Liver (tissue), 9 donors: ENCODE results near the gene TANGO2. TPM values are rescaled to one million over a fixed set of nuclear protein-coding genes. Genes with fewer than 3 reads are reported as not detected.
A peak's percentile ranks its signal among the peaks of the same experiment; 100 is the strongest.

Experiments
- DNase-seq: peaks from one replicate; pipeline ENCODE4 v3.0.0-alpha.2; 2017; ENCODE audit warnings: low spot score
- H3K27ac ChIP-seq, 2 donors: one replicate each; pipeline ENCODE4 v1.7.0; 2013; ENCODE audit warnings: inconsistent platforms in 2 of 2, low read length in 2 of 2, control low read depth in 1 of 2, low read depth in 1 of 2, mild to moderate bottlenecking in 1 of 2
- H3K27me3 ChIP-seq, 4 donors: one replicate each; pipeline versions ENCODE4 v1.6.1 to v1.7.0; 2013; ENCODE audit warnings: low read length in 3 of 4, inconsistent platforms in 1 of 4, mild to moderate bottlenecking in 1 of 4, moderate library complexity in 1 of 4; ENCODE audit not compliant: control insufficient read depth in 4 of 4, insufficient read depth in 4 of 4
- H3K36me3 ChIP-seq, 4 donors: one replicate each; pipeline versions ENCODE4 v1.6.1 to v1.7.0; 2013; ENCODE audit warnings: low read length in 3 of 4, mild to moderate bottlenecking in 3 of 4, low read depth in 1 of 4, moderate library complexity in 1 of 4; ENCODE audit not compliant: control insufficient read depth in 4 of 4, insufficient read depth in 3 of 4
- H3K4me1 ChIP-seq, 4 donors: one replicate each; pipeline versions ENCODE4 v1.6.1 to v1.7.0; 2013; ENCODE audit warnings: low read length in 3 of 4, mild to moderate bottlenecking in 3 of 4, moderate library complexity in 1 of 4; ENCODE audit not compliant: control insufficient read depth in 4 of 4, insufficient read depth in 4 of 4
- H3K4me3 ChIP-seq, 3 donors: one replicate each; pipeline versions ENCODE4 v1.6.1 to v1.7.0; 2013; ENCODE audit warnings: low read length in 3 of 3, control low read depth in 1 of 3, low read depth in 1 of 3, mild to moderate bottlenecking in 1 of 3
- H3K9ac ChIP-seq, 2 donors: one replicate each; pipeline ENCODE4 v1.7.0; 2013; ENCODE audit warnings: low read length in 2 of 2, mild to moderate bottlenecking in 2 of 2, moderate library complexity in 2 of 2, control low read depth in 1 of 2, low read depth in 1 of 2
- H3K9me3 ChIP-seq, 4 donors: one replicate each; pipeline versions ENCODE4 v1.6.1 to v1.7.0; 2013; ENCODE audit warnings: low read length in 3 of 4; ENCODE audit not compliant: control insufficient read depth in 4 of 4
- CTCF ChIP-seq: fragments of 150-350 bp; IDR thresholded peaks from 2 replicates; pipeline ENCODE4 v1.5.1; 2017; ENCODE audit warnings: improper control_type of control experiment, low read depth, low read length; ENCODE audit not compliant: missing input control
- EGR1 ChIP-seq, 2 donors: IDR thresholded peaks; 2 replicates each; pipeline ENCODE4 v1.6.1; 2016 to 2018; ENCODE audit warnings: antibody characterized with exemption in 2 of 2, low read depth in 2 of 2
- FOXA1 ChIP-seq: IDR thresholded peaks from 2 replicates; pipeline ENCODE4 v1.6.1; 2016; ENCODE audit warnings: antibody characterized with exemption
- FOXA2 ChIP-seq: IDR thresholded peaks from 2 replicates; pipeline ENCODE4 v1.6.1; 2016; ENCODE audit warnings: antibody characterized with exemption
- HNF4A ChIP-seq, 2 donors: conservative IDR thresholded peaks; 2 replicates each; pipeline ENCODE4 v1.6.1; 2016; ENCODE audit warnings: antibody characterized with exemption in 2 of 2, mild to moderate bottlenecking in 2 of 2
- HNF4G ChIP-seq: IDR thresholded peaks from 2 replicates; pipeline ENCODE4 v1.6.1; 2016; ENCODE audit warnings: antibody characterized with exemption
- JUND ChIP-seq, 2 donors: IDR thresholded peaks; 2 replicates each; pipeline ENCODE4 v1.6.1; 2016; ENCODE audit warnings: antibody characterized with exemption in 2 of 2
- MAX ChIP-seq: IDR thresholded peaks from 2 replicates; pipeline ENCODE4 v1.6.1; 2016; ENCODE audit warnings: antibody characterized with exemption
- RAD21 ChIP-seq, 2 donors: IDR thresholded peaks; 2 replicates each; pipeline ENCODE4 v1.6.1; 2016; ENCODE audit warnings: antibody characterized with exemption in 2 of 2, mild to moderate bottlenecking in 2 of 2
- RXRA ChIP-seq, 2 donors: IDR thresholded peaks; 2 replicates each; pipeline ENCODE4 v1.6.1; 2017 to 2018; ENCODE audit warnings: antibody characterized with exemption in 2 of 2, mild to moderate bottlenecking in 1 of 2
- SP1 ChIP-seq: IDR thresholded peaks from 2 replicates; pipeline ENCODE4 v1.6.1; 2018; ENCODE audit warnings: antibody characterized with exemption, mild to moderate bottlenecking
- TAF1 ChIP-seq: conservative IDR thresholded peaks from 2 replicates; pipeline ENCODE4 v1.6.1; 2016; ENCODE audit warnings: antibody characterized with exemption, mild to moderate bottlenecking
- YY1 ChIP-seq: IDR thresholded peaks from 2 replicates; pipeline ENCODE4 v1.6.1; 2016; ENCODE audit warnings: antibody characterized with exemption, mild to moderate bottlenecking
- WGBS: extraction: QIAGEN DNeasy Blood & Tissue Kit; methylation state at CpG from one replicate; pipeline ENCODE4 v1.1.7; 2013; 5-methylcytosine and 5-hydroxymethylcytosine counted together
- polyA plus RNA-seq, 2 donors: library from polyadenylated mRNA; stranded (reverse) in 1 of 2; unstranded in 1 of 2; fragments of 200-250 nt in 1 of 2; fragments of >200 nt in 1 of 2; fragmentation: Nextera tagmentation in 1 of 2; extraction: Ambion mirVana in 1 of 2; gene quantifications; one replicate each; pipeline versions ENCODE4 v1.2.1 to v1.2.3, GENCODE V29; 2013 to 2015
- total RNA-seq, 2 donors: library from RNA; depleted of rRNA; stranded (reverse); fragments of >200 nt; gene quantifications; one replicate each; pipeline ENCODE4 v1.2.3, GENCODE V29; 2014
- TF ChIP-seq, protein P1 (sequence below): IDR thresholded peaks from 2 replicates; pipeline ENCODE4 v1.6.1; 2016; ENCODE audit warnings: antibody characterized with exemption
- TF ChIP-seq, protein P2 (sequence below): IDR thresholded peaks from 2 replicates; pipeline ENCODE4 v1.6.1; 2016; ENCODE audit warnings: antibody characterized with exemption
- donor health status: healthy.
- donor health status: healthy.
- donor health status: healthy.
- donor health status: healthy.
- donor health status: healthy.

TANGO2 gene
- total and polyA plus RNA-seq, 4 donors, result 10.8 to 153 (median 16.1) TPM

GRCh38 chr22:20085651-20086050, 64.7 kb downstream of the TANGO2 start:
- WGBS, result 96% methylated on average over 20 of the region's 20 CpGs
- no peak for TF ChIP-seq MAX
- TF ChIP-seq RXRA (IDR thresholded peaks at IDR 0.05), result no peak
- TF ChIP-seq SP1, result no peak
- TF ChIP-seq RAD21 (IDR thresholded peaks at IDR 0.05), result no peak
- no peak for TF ChIP-seq HNF4A (conservative IDR thresholded peaks at IDR 0.05)
- no peak for TF ChIP-seq FOXA2
- TF ChIP-seq HNF4G, result no peak
- TF ChIP-seq, protein P1, sequence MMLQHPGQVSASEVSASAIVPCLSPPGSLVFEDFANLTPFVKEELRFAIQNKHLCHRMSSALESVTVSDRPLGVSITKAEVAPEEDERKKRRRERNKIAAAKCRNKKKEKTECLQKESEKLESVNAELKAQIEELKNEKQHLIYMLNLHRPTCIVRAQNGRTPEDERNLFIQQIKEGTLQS, result no peak
- no peak for TF ChIP-seq EGR1 (IDR thresholded peaks at IDR 0.05; ENCODE audit: low read depth in 2 of 2)
- TF ChIP-seq TAF1, result no peak
- TF ChIP-seq YY1, result no peak
- TF ChIP-seq, protein P2, sequence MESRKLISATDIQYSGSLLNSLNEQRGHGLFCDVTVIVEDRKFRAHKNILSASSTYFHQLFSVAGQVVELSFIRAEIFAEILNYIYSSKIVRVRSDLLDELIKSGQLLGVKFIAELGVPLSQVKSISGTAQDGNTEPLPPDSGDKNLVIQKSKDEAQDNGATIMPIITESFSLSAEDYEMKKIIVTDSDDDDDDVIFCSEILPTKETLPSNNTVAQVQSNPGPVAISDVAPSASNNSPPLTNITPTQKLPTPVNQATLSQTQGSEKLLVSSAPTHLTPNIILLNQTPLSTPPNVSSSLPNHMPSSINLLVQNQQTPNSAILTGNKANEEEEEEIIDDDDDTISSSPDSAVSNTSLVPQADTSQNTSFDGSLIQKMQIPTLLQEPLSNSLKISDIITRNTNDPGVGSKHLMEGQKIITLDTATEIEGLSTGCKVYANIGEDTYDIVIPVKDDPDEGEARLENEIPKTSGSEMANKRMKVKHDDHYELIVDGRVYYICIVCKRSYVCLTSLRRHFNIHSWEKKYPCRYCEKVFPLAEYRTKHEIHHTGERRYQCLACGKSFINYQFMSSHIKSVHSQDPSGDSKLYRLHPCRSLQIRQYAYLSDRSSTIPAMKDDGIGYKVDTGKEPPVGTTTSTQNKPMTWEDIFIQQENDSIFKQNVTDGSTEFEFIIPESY, result no peak
- no peak for TF ChIP-seq CTCF
- no peaks in the 10 kb centered on the region for H3K9me3 ChIP-seq
- DNase-seq, result no peak
- no peak overlapping the region for H3K9ac ChIP-seq
- H3K36me3 ChIP-seq, result peaks cover 19 to 44% (median 35%) of the 10 kb centered on the region in 4 donors
- H3K4me1 ChIP-seq, result peaks cover 20 to 54% (median 46%) of the 10 kb centered on the region in 4 donors
- no peak overlapping the region for H3K4me3 ChIP-seq
- peak overlapping the region in 1 of 2 donors; percentile 92 for H3K27ac ChIP-seq
- H3K27me3 ChIP-seq, result no peaks in the 10 kb centered on the region

GRCh38 chr22:20086101-20086599, 65.2 kb downstream of the TANGO2 start:
- Histone ChIP-seq H3K36me3 (peaks cover 23 to 49% (median 37%) of the 10 kb centered on the region in 4 donors), H3K9me3 (no peaks in the 10 kb centered on the region), H3K4me3 (no peak overlapping the region), H3K27me3 (no peaks in the 10 kb centered on the region), H3K4me1 (peaks cover 17 to 49% (median 41%) of the 10 kb centered on the region in 4 donors), H3K27ac (no peak overlapping the region), H3K9ac (no peak overlapping the region)
- no peak for TF ChIP-seq RAD21 (IDR thresholded peaks at IDR 0.05)
- no peak for TF ChIP-seq EGR1 (IDR thresholded peaks at IDR 0.05; ENCODE audit: low read depth in 2 of 2)
- no peak for TF ChIP-seq JUND (IDR thresholded peaks at IDR 0.05)
- TF ChIP-seq CTCF, result no peak
- TF ChIP-seq FOXA2, result no peak
- no peak for TF ChIP-seq FOXA1
- TF ChIP-seq, protein P2, result no peak
- no peak for TF ChIP-seq HNF4A (conservative IDR thresholded peaks at IDR 0.05)
- DNase-seq, result no peak
- 97% methylated on average over 24 of the region's 24 CpGs for WGBS
